ENCODE results near the gene GPRC5B. TPM values are rescaled to one million over a fixed set of nuclear protein-coding genes. Genes with fewer than 3 reads are reported as not detected.
A peak's percentile ranks its signal among the peaks of the same experiment; 100 is the strongest.

Gene GPRC5B
- total RNA-seq, 4 donors from 2014 or later = 19.9 to 34.1 (median 27.7) TPM

DNA sequence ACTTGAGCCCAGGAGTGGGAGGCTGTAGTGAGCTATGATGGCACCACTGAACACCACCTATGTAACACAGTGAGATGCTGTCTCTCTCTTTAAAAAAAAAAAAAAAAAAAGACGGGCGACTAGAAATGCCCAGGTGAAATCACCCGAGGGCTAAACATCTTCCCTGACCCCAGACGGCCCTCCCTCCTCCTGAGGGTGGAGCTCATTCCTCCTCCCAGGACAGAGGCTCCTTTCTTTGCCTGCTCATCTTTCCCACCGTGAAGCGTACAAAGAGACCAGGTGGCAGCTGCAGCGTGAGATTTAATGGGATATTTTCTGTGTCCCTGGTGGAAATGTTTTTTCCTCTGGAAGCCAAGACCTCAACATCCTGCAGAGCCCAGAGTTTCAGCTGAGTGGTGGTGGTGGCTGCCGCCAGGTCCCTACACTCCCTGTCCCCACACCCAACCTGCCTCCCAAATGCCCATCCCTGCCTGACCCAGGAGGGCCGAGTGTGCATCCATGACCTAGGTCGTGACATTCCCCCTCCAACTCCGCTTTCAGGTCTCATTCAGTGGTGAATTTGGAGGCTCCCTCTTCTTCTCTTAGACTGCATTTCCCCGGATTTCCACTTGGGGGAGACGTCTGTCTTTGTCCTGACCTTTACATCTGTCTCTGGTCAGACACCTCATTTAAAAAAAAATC lies 14.4 kb upstream of the GPRC5B start:
- H3K36me3 ChIP-seq = no peaks in the 10 kb centered on the region
- no peaks in the 10 kb centered on the region for H3K9me3 ChIP-seq
- 18 to 21% methylated on average over 13 of the region's 13 CpGs for WGBS, 2 donors
- no peaks in the 10 kb centered on the region for H3K4me1 ChIP-seq
- no peak overlapping the region for H3K4me3 ChIP-seq (replicated peaks in 1 of 3)
- no peaks in the 10 kb centered on the region for H3K27me3 ChIP-seq
- intact Hi-C loops (cut with DNase I) = no loop called here
- DNase-seq = peak; percentile 33 to 37
- peak; percentile 44 to 73 (median 54) for TF ChIP-seq CTCF (IDR thresholded peaks at IDR 0.05)
- TF ChIP-seq POLR2A (IDR thresholded peaks at IDR 0.05) = no peak
- H3K27ac ChIP-seq = no peak overlapping the region

- intact Hi-C loops (cut with DNase I) = no loop called here
- TF ChIP-seq CTCF (IDR thresholded peaks at IDR 0.05) = no peak
- no peak for TF ChIP-seq POLR2A (IDR thresholded peaks at IDR 0.05)
- Histone ChIP-seq H3K36me3 (no peaks in the 10 kb centered on the region), H3K27ac (no peak overlapping the region), H3K4me3 (replicated peaks in 1 of 3) (no peak overlapping the region), H3K27me3 (no peaks in the 10 kb centered on the region), H3K9me3 (no peaks in the 10 kb centered on the region), H3K4me1 (no peaks in the 10 kb centered on the region)
- 68 to 84% methylated on average over 5 of the region's 5 CpGs for WGBS, 2 donors
- no peak for DNase-seq
These were observed 13.5 kb upstream of the GPRC5B start for GRCh38 chr16:19898166-19898565.

DNA sequence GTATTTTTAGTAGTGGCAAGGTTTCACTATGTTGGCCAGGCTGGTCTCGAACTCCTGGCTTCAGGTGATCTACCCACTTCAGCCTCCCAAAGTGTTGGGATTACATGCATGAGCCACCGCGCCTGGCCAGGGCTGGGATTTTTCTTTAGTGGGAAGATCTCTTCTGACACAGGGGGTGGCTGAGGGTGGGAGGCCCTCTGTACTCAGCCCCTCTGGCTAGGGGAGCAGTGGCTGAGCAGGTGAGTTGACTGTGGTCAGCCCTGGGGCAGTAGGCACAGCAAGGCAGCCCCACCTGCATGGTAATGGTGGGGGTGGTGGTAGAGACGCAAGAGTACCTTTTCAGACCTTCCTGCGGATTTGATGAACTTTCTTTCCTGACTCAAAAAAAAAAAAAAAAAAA lies 12.3 kb upstream of the GPRC5B start:
- no peaks in the 10 kb centered on the region for H3K9me3 ChIP-seq
- WGBS, 2 donors = 82 to 91% methylated on average over 5 of the region's 5 CpGs
- no peak overlapping the region for H3K27ac ChIP-seq
- no peaks in the 10 kb centered on the region for H3K36me3 ChIP-seq
- DNase-seq = no peak
- H3K4me1 ChIP-seq = no peaks in the 10 kb centered on the region
- H3K27me3 ChIP-seq = no peaks in the 10 kb centered on the region
- intact Hi-C loops (cut with DNase I) = no loop called here
- no peak for TF ChIP-seq POLR2A (IDR thresholded peaks at IDR 0.05)
- TF ChIP-seq CTCF (IDR thresholded peaks at IDR 0.05) = no peak
- no peak overlapping the region for H3K4me3 ChIP-seq (replicated peaks in 1 of 3)

- H3K36me3 ChIP-seq = no peaks in the 10 kb centered on the region
- no peak for TF ChIP-seq CTCF (IDR thresholded peaks at IDR 0.05)
- no peak for TF ChIP-seq POLR2A (IDR thresholded peaks at IDR 0.05)
- no peaks in the 10 kb centered on the region for H3K27me3 ChIP-seq
- no peak overlapping the region for H3K27ac ChIP-seq
- H3K9me3 ChIP-seq = no peaks in the 10 kb centered on the region
- DNase-seq = no peak
- intact Hi-C loops (cut with DNase I) = no loop called here
- no peak overlapping the region for H3K4me3 ChIP-seq (replicated peaks in 1 of 3)
- WGBS, 2 donors = 84 to 90% methylated on average over 7 of the region's 7 CpGs
- H3K4me1 ChIP-seq = no peaks in the 10 kb centered on the region
These were observed 9.9 kb upstream of the GPRC5B start for GRCh38 chr16:19894586-19894985.

DNA sequence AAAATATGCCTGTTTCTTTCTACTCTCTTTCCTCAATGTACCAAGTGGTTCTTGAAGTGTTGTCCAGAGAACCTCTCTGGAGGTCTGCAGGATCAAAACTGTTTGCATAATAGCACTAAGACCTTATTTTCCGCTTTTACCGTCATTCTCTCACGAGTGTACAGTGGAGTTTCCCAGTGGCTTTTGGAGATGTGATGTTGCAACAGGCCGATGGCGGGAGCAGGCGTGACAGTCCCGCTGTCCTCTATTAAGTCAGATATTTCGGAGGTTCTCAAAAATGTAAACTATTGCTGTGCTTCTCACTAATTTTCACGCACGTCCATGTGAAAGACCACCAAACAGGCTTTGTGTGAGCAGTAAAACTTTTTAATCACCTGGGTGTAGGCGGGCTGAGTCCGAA lies 8.3 kb upstream of the GPRC5B start:
- no peak for DNase-seq
- Histone ChIP-seq H3K4me1 (no peaks in the 10 kb centered on the region), H3K27me3 (no peaks in the 10 kb centered on the region), H3K9me3 (no peaks in the 10 kb centered on the region), H3K36me3 (no peaks in the 10 kb centered on the region), H3K27ac (no peak overlapping the region), H3K4me3 (replicated peaks in 1 of 3) (no peak overlapping the region)
- TF ChIP-seq CTCF (IDR thresholded peaks at IDR 0.05) (no peak), POLR2A (IDR thresholded peaks at IDR 0.05) (no peak)
- intact Hi-C loops (cut with DNase I) = no loop called here
- WGBS, 2 donors = 85 to 86% methylated on average over 12 of the region's 12 CpGs

All from thyroid gland (tissue), 4 donors.